ENCODE results near the gene SEC24C.

- no peak for TF ChIP-seq POLR2AphosphoS5 (IDR thresholded peaks at IDR 0.05; ENCODE audit: low read depth, low read length)
- no peak for TF ChIP-seq POLR2A (IDR thresholded peaks at IDR 0.05; ENCODE audit: low read depth, low read length)
- no peak for TF ChIP-seq TAF1 (IDR thresholded peaks at IDR 0.05; ENCODE audit: low read depth, low read length)
- TF ChIP-seq SPI1 (IDR thresholded peaks at IDR 0.05; ENCODE audit: low read depth, low read length) = no peak
- no peak for TF ChIP-seq PAX5 (IDR thresholded peaks at IDR 0.05; ENCODE audit: insufficient read depth, low read length, severe bottlenecking)
These were observed 71.5 kb downstream of the SEC24C start for GRCh38 chr10:73815719-73816030.

Measured in GM12891 (cell line).